HUES6 (cell line): ENCODE measurements around the gene GSTO1.

ENCODE experiments used
- H3K27ac ChIP-seq: 2 replicates; pipeline ENCODE4 v1.7.0; 2013; ENCODE audit warnings: low read depth, mild to moderate bottlenecking, low read length, inconsistent platforms
- H3K27me3 ChIP-seq: 2 replicates; pipeline ENCODE4 v1.6.1; 2013; ENCODE audit warnings: low read length; ENCODE audit not compliant: control insufficient read depth, insufficient read depth
- H3K36me3 ChIP-seq: 2 replicates; pipeline ENCODE4 v1.6.1; 2013; ENCODE audit warnings: low read length; ENCODE audit not compliant: control insufficient read depth, insufficient read depth
- H3K4me1 ChIP-seq: 2 replicates; pipeline ENCODE4 v1.6.1; 2013; ENCODE audit warnings: low read length; ENCODE audit not compliant: control insufficient read depth, insufficient read depth
- H3K4me3 ChIP-seq: 2 replicates; pipeline ENCODE4 v1.5.1; 2013; ENCODE audit warnings: low read depth, low read length
- H3K9ac ChIP-seq: one replicate; pipeline ENCODE4 v1.6.1; 2013; ENCODE audit warnings: mild to moderate bottlenecking, low read length
- H3K9me3 ChIP-seq: 2 replicates; pipeline ENCODE4 v1.6.1; 2013; ENCODE audit warnings: low read depth, low read length; ENCODE audit not compliant: control insufficient read depth, insufficient read depth

GSTO1 gene

DNA sequence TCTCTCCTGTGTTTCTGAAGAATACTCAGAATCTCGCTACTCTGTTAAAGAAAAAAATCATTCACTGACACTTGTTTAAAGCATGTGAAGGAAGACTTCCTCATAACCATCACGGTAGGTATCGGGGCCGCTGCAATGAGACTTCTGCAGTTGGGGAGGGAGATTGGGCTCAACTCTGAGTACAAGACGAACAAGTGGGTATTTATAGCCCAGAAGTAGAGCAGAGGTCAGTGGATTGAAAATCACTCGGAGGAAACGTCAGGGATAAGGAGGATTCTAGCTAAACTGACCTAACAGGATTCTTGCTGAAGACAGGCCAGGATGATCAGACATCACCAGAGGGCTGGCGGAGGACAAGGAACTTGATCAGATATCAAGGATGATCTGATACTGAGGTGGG is 50.2 kb downstream of the GSTO1 start:
- no peak overlapping the region for H3K9ac ChIP-seq
- H3K4me1 ChIP-seq: peaks cover 10% of the 10 kb centered on the region

GRCh38 chr10:104306897-104307296 is 52.2 kb downstream of the GSTO1 start:
- Histone ChIP-seq H3K4me1 (peaks cover 6% of the 10 kb centered on the region), H3K36me3 (no peaks in the 10 kb centered on the region), H3K4me3 (no peak overlapping the region), H3K9me3 (peaks cover 18% of the 10 kb centered on the region), H3K27ac (no peak overlapping the region), H3K27me3 (no peaks in the 10 kb centered on the region), H3K9ac (no peak overlapping the region)

More for the DNA sequence above, 50.2 kb downstream of the GSTO1 start:
- Histone ChIP-seq H3K36me3 (no peaks in the 10 kb centered on the region), H3K4me3 (no peak overlapping the region), H3K9me3 (peaks cover 18% of the 10 kb centered on the region), H3K27ac (no peak overlapping the region), H3K27me3 (no peaks in the 10 kb centered on the region)

GRCh38 chr10:104307576-104308438 is 53.1 kb downstream of the GSTO1 start:
- no peak overlapping the region for H3K9ac ChIP-seq
- H3K27me3 ChIP-seq: no peaks in the 10 kb centered on the region
- H3K9me3 ChIP-seq: peaks cover 18% of the 10 kb centered on the region
- H3K36me3 ChIP-seq: no peaks in the 10 kb centered on the region
- no peak overlapping the region for H3K27ac ChIP-seq
- no peak overlapping the region for H3K4me3 ChIP-seq
- peaks cover 6% of the 10 kb centered on the region for H3K4me1 ChIP-seq

- no peaks in the 10 kb centered on the region for H3K27me3 ChIP-seq
- peaks cover 7% of the 10 kb centered on the region for H3K36me3 ChIP-seq
- H3K9ac ChIP-seq: no peak overlapping the region
- H3K27ac ChIP-seq: no peak overlapping the region
- peaks cover 11% of the 10 kb centered on the region for H3K9me3 ChIP-seq
- H3K4me3 ChIP-seq: no peak overlapping the region
- peaks cover 6% of the 10 kb centered on the region for H3K4me1 ChIP-seq
Observed at GRCh38 chr10:104308439-104308903, 53.8 kb downstream of the GSTO1 start.

GRCh38 chr10:104309980-104310978 is 55.6 kb downstream of the GSTO1 start:
- Histone ChIP-seq H3K9me3 (no peaks in the 10 kb centered on the region), H3K4me1 (peaks cover 6% of the 10 kb centered on the region), H3K36me3 (peaks cover 25% of the 10 kb centered on the region), H3K27ac (no peak overlapping the region), H3K9ac (no peak overlapping the region), H3K4me3 (no peak overlapping the region), H3K27me3 (no peaks in the 10 kb centered on the region)

- Histone ChIP-seq H3K27ac (no peak overlapping the region), H3K4me1 (no peaks in the 10 kb centered on the region), H3K27me3 (no peaks in the 10 kb centered on the region), H3K36me3 (peaks cover 33% of the 10 kb centered on the region), H3K9ac (no peak overlapping the region), H3K9me3 (no peaks in the 10 kb centered on the region), H3K4me3 (no peak overlapping the region)
Observed at GRCh38 chr10:104311184-104311720, 56.6 kb downstream of the GSTO1 start.

DNA sequence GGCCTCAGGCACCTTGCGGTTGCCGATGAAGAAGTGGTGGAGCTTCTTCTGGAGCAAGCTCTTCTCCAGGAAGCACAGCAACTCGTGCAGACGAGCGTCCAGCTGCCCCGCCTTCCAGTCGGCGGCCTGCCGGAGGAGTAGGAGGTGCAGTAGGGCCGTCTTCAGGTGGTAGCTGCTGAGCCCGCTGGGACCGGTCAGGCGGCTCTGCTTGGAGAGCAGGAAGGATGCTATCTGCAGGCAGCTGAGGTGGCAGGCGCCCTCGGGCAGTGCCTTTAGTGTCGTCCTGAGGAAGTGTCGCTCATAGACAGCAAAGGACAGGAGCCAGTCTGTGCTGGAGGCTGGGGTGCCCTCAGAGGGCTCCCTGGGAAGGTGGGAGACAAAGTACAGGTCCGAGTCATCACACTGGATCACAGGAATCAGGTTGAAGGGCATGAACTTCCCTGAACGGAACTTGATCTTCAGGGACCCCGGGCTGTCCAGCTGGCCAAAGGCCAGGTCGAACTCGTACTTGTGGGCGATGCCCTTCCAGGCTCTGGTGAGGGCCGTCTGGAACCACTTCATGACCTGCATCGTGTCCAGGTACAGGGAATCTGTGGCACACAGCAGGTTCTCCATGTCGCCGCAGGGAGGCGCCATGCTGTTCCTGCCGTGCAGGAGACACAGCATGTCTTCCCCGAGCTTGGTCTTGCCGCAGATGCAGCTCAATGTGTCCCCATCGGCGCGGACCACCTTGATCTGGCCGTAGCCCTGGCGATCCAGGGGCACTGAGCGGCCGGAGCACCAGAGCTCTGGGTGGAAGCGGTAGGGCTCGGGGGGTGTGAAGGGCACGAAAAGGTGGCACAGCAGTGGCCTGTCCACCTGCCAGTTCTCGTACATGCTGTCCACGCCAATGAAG is 60.1 kb downstream of the GSTO1 start:
- Histone ChIP-seq H3K9me3 (no peaks in the 10 kb centered on the region), H3K4me1 (peaks cover 30% of the 10 kb centered on the region), H3K9ac (no peak overlapping the region), H3K4me3 (no peak overlapping the region), H3K36me3 (peaks cover 34% of the 10 kb centered on the region), H3K27me3 (no peaks in the 10 kb centered on the region), H3K27ac (no peak overlapping the region)

DNA sequence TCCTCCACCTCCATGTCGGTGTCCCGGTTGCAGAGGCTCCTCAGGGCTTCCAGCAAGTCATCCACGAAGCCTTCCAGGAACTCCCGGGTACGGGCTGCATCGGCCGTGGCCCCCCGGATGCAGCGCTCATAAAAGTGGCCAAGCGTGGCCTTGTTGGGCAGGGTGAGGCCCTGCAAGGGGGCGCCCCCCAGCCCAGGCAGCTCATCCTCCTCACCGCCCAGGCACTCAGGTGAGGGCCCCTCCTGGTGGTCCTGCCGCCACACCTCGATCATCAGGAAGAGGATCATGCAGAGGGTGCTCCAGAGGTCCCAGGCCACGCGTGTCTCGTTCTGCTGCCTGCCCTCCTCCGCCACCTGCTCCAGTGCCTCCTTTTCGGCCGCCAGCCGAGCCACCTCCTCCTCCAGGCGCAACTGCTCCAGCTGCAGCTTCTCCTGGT is 60.8 kb downstream of the GSTO1 start:
- no peak overlapping the region for H3K4me3 ChIP-seq
- H3K27me3 ChIP-seq: no peaks in the 10 kb centered on the region
- no peaks in the 10 kb centered on the region for H3K9me3 ChIP-seq
- H3K27ac ChIP-seq: no peak overlapping the region
- peaks cover 34% of the 10 kb centered on the region for H3K36me3 ChIP-seq
- no peak overlapping the region for H3K9ac ChIP-seq
- H3K4me1 ChIP-seq: peaks cover 31% of the 10 kb centered on the region

GRCh38 chr10:104316321-104317099 is 61.8 kb downstream of the GSTO1 start:
- H3K9ac ChIP-seq: no peak overlapping the region
- no peak overlapping the region for H3K27ac ChIP-seq
- peaks cover 34% of the 10 kb centered on the region for H3K4me1 ChIP-seq
- peaks cover 37% of the 10 kb centered on the region for H3K36me3 ChIP-seq
- no peak overlapping the region for H3K4me3 ChIP-seq
- H3K9me3 ChIP-seq: no peaks in the 10 kb centered on the region
- no peaks in the 10 kb centered on the region for H3K27me3 ChIP-seq
